SHP77 treated with DMSO at 0.1 percent for 48 hours (cell line): ENCODE results near the gene PLA1A.

ENCODE experiments used
- DNase-seq: peaks from one replicate; lab custom pipeline; 2025; lab: John Stamatoyannopoulos, UW

The PLA1A gene

GRCh38 chr3:119608405-119609000 is 10.8 kb downstream of the PLA1A start:
- DNase-seq: no peak

GRCh38 chr3:119609301-119609700 is 11.6 kb downstream of the PLA1A start:
- DNase-seq: no peak

DNA sequence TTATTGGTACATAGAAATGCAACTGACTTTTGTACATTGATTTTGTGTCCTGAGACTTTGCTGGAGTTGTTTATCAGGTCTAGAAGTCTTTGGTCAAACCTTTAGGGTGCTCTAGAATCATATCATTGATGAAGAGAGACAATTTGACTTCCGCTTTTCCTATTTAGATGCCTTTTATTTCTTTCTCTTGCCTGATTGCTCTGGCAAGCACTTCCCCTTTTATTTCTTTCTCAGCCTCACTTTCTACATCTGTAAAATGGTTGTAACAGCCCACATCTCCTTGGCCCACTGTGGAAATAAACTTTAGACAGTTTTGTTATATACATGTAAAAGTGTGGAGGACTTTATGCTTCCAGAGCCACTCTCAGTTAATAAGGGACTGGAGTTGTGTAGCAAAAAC is 14.0 kb downstream of the PLA1A start:
- no peak for DNase-seq

DNA sequence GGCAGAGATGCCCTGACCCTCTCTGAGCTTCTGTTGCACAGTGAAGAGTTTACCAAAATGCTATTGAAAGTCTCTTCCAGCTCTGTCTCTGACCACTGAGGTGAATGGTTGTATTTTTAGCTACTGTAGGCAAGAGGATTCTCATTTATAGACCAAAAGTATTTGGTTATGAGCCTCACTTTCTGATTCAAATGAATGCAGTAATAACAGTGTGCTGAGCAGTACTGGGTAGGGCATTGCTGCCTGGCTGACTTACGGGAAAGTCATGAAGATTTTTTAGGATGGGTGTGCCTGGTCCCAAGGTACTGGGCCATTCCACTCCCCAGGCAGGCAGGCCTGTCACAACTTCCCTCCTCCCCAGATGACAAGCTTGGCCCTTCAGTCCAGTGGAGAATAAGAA is 15.5 kb downstream of the PLA1A start:
- DNase-seq: no peak

- DNase-seq: no peak
These were observed 16.2 kb downstream of the PLA1A start for GRCh38 chr3:119613872-119614271.

DNA sequence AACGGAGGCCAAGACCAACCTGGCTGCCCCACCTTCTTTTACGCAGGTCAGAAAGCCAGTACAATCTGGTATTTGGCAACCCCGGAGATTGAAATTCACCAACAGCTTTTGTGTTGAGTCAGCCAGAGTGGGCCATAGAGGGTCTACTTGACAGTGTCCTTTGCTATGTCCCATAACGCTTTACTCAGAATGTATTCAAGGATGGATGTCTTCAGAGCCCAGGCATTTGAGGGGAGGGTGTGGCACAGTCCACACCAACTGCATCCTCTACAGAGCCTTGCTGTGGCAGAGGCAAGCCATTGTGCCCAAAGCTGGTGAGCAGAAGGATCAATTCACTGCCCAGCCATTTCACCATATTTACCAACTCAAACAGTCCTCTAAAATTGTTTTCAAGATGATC is 18.4 kb downstream of the PLA1A start:
- no peak for DNase-seq

- DNase-seq: no peak
These were observed 21.4 kb downstream of the PLA1A start for GRCh38 chr3:119619094-119619493.

- no peak for DNase-seq
These were observed 23.2 kb downstream of the PLA1A start for GRCh38 chr3:119620899-119621298.

DNA sequence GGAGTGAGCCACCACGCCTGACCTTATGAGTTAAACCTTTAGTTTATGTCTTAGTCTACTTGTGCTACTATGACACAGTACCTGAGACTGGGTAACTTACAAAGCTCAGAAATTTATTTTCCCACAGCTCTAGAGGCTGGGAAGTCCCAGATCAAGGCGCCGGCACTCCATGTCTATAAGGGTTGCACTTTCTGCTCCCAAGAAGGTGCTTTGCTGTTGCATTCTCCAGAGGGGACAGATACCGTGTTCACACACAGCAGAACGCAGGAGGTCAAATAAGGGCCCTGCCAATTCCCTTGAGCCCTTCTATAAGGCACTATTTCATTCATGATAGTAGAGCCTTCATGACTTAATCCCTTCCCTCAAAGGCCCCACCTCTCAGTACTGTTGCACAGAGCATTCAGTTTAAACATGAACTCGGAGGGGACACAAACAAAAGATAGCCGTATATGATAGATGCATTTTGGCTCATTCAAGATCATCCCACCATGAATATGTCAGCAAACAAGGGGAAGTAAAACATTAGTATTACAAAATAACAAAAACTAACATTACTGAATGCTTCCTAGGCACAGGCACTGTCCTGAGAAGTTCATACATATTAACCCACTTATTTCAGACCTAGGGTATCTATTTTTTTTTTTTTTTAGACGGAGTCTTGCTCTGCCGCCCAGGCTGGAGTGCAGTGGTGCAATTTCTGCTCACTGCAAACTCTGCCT is 26.5 kb downstream of the PLA1A start:
- no peak for DNase-seq

DNA sequence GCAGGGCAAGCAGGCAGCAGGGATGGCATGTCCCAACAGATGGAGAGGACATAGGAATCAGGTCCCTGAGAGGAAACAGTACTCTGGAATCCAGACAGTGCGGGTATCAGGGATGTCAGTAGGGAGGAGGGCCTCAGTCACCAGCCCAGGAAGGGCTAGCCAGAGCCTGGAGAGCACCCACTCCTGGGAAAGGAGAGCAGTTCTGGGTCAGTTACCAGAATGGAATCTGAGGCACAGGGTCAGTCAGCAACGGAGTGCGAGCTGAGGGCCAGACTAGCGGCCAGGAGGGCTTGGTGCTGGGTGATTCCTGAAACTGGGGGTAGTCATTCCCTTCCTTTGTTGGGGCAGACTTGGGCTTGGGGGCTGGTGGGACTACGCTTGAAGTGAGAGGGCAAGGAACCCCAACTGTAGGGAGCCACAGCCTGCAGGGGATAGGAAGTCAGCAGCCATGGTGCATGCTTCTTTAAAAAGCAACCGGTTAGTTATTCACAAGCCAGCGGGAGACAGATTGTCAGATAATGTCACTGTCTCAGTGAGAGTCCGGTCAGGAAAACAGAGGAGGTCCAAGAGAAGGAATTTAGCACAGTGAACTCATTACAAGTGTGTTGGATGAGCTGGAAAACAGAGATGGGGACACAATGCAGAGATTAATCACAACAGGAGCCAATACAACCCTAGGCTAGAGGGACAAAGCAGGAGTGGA is 27.9 kb downstream of the PLA1A start:
- DNase-seq: no peak

DNA sequence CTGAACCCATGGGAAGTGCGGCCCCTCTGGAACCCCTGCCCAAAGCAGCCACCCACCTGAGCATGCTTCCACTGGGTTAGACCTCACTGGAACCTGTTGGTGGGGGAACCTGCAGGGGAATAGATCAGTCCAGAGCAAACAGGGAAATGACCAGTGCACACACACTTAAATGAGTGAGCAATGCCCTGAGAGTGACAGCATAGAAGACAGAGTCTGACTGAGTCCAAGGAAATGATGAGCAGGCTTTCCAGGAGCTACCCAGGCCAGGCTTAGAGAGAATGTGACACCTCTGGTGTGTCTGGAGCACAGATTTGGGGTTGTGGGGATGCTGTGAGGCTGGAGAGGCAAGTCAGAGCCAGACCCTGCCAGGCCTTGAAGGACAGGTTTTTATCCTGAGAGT is 28.5 kb downstream of the PLA1A start:
- no peak for DNase-seq

DNA sequence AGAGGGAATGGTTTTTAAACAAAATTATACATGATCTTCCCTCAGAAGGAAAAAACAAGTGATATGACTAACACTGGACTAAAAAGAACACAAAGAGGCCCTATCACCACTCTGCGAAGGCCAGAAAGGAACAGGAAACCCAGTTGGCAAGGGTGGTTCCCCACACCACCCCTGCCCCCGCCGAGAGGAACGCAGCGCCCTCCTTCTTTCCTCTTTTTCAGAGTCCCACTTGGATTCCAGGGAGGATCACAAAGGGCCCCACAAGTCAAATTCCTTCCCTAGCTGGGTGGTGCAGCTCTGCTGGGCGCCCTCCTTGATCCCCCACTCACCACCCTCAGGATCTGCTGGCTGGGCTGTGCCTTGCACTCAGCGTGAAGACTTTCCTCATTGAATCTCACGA is 29.8 kb downstream of the PLA1A start:
- no peak for DNase-seq

DNA sequence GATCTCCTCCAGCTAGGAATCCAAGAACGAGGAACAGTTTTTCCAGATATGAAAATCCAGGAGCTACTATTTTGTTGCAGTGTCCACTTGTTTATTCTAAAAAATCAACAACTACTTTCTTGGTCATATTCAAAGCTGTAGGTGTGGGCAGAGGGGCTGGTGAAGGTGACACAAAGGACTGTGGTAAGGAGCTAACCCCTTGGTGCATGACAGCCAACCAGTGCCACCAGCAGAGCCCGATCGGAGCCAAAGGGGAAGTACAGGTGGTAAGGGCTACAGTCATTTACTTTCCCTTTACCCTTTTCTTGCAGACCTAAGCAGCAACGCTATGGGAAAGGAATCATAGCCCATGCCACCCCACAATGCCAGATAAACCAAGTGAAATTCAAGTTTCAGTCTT is 30.7 kb downstream of the PLA1A start:
- DNase-seq: no peak

DNA sequence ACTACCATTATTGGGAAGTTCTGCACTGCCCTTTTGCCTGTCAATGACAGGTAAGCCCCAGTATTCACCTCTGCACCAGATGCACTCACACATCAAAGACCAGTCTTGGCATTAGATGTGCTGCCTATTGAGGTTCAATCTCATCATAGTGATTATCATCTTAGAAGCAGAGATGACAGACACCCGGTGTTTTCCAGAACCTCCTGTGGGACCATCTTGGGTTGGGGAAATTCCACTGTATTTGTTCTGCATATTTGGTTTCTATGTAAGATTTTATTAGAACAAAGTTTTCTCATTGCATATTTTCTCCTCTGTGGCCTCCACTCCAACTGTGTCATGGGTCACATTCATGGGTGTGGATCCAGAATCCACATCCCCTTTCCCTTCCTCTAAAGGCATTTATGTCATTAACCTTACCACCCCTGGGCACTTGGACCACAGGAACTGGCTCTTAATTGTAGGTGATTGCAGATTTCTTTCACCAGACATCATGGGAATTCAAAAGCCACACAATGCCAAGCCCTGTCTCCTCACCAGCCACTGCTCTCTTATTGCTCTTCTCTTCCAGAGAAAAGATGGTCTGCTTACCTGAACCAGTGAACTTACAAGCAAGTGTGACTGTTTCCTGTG is 31.2 kb downstream of the PLA1A start:
- DNase-seq: no peak

GRCh38 chr3:119630128-119630879 is 32.6 kb downstream of the PLA1A start:
- DNase-seq: no peak

DNA sequence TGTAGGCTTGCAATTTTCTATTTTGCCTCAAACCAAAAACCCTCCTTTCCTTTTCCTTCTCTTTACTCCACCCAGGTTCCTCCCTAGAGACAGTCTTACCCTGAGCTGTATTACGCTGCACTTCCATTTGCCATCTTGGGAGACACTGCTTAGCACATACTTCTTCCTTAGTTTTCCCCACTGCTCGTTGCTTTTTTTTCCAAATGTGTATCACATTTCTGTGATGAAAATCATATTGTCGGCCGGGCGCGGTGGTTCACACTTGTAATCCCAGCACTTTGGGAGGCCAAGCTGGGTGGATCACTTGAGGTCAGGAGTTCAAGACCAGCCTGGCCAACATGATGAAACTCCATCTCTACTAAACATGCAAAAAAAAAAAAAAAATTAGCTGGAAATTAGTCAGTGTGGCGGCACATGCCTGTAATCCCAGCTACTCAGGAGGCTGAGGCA is 33.2 kb downstream of the PLA1A start:
- no peak for DNase-seq

DNA sequence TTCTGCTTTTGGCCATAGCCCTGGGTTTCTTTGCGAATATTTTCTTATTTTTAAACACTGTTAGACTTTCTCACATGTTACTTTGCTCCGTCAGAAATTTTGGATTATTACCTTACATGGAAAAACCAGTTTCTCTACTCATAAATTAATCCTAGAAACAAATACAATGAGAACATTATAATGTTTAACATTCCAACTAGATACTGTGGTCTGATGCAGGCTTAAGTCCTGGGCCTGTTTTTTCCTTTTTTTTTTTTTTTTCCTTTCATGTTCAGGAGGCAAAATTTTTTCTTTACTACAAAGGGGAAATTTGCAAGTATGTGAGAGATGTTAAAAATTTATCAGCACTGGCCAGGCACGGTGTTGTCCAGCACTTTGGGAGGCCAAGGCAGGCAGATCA is 33.8 kb downstream of the PLA1A start:
- no peak for DNase-seq

- no peak for DNase-seq
These were observed 34.5 kb downstream of the PLA1A start for GRCh38 chr3:119632216-119632615.

- DNase-seq: no peak
These were observed 35.1 kb downstream of the PLA1A start for GRCh38 chr3:119632829-119633228.

GRCh38 chr3:119635719-119636118 is 38.0 kb downstream of the PLA1A start:
- no peak for DNase-seq

DNA sequence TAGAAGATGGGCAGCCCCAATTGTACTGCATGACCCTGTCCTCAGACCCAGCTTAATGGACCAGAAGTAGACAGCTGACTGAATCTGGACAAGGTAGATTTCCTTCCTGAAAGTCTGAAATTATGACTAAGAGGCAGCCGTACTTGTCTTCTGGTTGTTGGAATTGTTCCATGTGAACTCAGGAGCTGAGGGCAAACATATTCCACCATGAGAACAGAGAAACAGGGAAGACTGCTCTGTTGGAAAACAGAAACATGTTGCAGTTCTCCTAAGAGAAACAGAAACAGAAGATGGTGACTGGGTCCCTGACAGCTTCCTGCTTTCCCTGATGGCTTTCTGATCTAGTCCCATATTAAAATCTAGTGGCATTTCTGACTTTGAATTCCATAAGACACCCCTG is 38.6 kb downstream of the PLA1A start:
- DNase-seq: no peak
